Measurements from ENCODE around the gene VPS37D.
"Not testable (repeated sequence)": the region's sequence is repeated elsewhere in the genome, so short reads cannot be mapped to it uniquely, and the experiment has no call there.

GRCh38 chr7:73619394-73619793 lies 48.2 kb upstream of the VPS37D start:
- not testable (repeated sequence) for TF ChIP-seq CTCF (conservative IDR thresholded peaks at IDR 0.05); ZFX (IDR thresholded peaks at IDR 0.05)
